ENCODE data around the gene IRAG1.
A peak's percentile ranks its signal among the peaks of the same experiment; 100 is the strongest.

IRAG1 gene

DNA sequence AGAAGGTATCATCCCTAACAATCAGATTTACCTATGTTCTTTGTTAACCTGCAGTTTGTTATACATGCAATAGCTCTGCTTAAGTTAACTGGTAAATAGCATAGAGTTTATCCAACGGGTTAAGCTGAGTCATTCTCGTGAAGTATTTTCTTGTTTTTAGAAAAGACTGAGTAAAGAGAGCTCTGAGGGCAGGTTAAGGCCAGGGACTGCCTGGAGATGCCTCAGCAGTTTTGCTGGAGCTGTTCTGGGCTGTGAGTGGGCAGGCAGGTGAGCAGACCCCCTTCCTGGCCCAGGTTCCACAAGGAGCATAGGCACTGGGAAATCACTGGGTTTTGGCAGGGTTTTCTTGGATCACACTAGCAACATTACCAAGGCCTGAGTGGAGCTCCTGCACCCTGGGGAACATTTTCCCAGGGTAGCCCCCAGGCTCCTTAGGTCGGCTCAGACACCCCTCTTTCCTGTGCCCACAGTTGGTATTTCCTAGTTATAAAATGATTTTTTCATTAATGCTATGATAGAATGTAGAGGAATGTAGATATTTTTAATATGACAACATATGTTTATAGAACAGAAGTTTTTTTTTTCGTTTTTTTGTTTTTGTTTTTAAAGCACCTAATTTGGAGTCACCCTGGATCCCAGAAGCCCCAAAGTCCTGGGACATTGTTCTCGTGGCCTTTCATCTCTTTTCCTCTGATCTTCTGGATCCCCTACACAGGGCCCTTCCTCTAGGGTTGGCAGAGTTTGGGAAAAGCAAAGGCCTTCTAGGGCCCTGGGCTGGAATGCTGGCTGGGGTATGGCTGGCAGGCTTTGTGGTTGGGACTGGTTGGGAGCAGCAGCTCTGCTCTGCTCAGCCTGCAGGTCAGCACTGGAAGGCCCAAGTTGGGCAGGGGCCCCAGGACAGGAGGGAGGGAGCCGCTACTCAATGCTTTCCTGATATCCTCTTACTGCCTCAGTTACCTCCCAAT, 26.7 kb downstream of the IRAG1 start:
- no peak for DNase-seq

DNA sequence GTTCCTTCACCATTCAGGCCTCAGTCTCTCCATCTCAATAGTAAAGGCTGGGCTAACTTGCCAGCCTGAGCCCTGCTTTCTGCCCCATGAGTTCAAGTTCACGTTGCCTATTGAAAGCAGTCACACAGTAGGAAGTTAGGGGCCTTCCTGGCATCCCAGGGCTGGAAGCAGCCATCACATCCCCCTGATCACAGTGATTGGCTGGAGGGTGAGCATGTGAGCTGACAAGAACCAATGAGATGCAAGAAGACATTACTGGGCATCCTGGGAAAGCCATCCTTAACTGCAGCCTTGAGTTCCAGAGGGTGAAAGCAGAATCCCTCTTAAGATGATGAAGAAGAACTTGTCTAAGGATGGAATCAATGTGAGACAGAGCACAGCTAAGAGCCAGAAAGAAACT, 29.1 kb downstream of the IRAG1 start:
- no peak for DNase-seq

DNA sequence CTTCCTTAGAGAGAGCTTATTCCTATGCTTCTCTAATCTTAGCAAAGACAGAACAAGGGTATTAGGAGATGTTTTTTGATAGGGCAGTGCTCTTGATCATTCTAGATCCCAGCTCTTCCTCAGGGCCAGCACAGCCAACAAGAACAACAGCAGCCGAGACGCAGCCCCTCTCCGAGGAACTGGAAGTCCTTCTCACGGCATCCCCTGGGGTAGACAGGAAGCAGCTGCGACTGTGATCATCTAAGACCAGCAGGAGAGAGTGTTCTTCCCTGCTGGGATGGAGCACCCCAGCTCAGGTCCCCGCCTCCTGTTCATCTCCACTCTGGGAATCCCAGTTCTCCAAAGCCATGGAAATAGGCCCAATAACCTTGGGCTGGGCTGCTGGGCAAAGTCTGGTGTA, 29.6 kb downstream of the IRAG1 start:
- DNase-seq = no peak

DNA sequence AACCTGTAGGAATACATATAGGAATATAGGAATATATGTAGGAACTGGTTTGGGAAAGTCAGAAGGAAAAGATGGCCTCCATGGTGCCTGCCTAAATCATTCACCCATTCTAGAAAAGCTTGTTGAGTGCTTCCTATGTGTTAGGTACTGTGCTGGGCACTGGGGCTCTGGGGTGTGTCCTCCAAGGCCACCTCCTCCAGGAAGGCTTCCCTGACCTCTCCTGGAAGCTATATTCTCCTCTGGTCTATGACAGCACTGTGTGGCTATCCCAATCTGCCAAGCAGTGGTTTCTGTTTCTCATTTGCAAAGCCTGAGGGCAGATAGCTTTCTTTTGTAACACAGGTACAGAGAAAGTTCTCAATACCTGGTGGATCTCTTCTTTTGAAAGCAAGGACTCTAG, 30.2 kb downstream of the IRAG1 start:
- no peak for DNase-seq

GRCh38 chr11:10660323-10660722, 33.2 kb downstream of the IRAG1 start:
- no peak for DNase-seq

DNA sequence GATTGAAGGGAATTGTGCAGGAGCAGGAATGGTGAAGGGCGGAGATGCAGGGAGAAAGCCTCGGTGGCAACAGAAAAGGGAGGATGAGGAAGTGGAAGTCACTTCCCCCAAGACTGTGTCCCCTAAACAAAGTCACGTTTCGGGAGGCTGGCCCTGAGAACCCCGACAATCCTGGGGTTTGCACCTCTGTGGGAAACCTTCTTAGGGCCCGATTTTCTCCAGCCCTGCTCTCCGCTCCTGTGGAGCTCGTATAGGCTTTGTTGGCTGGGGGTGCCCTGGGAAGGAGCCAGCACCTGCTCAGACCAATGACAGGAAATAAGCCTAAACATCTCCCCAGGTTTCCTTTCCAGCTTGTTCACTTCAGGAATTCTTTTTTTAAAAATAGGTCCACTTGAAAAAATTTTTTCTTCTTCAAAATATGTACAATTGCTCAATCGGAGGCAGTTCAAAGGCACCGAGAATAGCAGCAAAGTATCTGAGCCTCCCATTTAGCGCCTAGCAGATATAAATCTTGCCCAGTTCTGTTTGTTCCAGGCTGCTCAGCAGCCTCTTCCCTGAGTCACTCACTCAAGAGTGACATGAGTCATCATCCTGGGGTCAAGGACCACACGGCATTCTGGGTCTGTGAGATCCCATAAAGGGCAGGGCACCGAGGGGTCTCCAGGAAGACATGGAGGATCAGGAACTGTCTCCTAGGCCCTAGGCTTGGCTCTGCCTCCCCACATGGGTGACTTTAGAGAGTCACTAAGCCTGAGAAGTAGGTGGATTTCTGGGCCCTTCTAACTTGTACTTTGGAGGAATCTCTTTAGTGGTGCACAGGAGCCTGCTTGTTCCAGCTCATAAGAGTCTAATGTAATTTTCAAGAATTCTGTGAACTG, 34.0 kb downstream of the IRAG1 start:
- DNase-seq = no peak

DNA sequence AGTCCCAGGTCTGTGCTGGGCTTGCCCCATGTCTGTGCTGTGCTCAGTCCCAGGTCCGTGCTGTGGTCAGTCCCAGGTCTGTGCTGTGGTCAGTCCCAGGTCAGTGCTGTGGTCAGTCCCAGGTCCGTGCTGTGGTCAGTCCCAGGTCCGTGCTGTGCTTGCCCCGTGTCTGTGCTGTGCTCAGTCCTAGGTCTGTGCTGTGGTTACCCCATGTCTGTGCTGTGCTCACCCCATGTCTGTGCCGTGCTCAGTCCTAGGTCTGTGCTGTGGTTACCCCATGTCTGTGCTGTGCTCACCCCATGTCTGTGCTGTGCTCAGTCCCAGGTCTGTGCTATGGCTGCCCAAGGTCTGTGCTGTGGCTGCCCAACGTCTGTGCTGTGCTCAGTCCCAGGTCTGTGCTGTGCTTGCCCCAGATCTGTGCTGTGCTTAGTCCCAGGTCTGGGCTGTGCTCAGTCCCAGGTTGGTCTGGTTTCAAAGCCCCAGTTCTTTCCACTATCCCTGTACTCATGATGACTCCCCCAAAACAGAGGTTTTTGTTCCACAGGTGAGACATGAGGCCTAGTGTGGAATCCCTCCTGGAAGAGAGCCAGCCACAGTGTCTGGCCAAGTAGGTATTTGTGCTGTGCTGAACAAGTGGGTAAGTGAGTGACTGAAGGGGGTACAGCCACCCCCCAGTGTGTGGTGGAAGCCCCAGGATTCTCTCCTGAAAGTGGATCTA, 34.8 kb downstream of the IRAG1 start:
- no peak for DNase-seq

DNA sequence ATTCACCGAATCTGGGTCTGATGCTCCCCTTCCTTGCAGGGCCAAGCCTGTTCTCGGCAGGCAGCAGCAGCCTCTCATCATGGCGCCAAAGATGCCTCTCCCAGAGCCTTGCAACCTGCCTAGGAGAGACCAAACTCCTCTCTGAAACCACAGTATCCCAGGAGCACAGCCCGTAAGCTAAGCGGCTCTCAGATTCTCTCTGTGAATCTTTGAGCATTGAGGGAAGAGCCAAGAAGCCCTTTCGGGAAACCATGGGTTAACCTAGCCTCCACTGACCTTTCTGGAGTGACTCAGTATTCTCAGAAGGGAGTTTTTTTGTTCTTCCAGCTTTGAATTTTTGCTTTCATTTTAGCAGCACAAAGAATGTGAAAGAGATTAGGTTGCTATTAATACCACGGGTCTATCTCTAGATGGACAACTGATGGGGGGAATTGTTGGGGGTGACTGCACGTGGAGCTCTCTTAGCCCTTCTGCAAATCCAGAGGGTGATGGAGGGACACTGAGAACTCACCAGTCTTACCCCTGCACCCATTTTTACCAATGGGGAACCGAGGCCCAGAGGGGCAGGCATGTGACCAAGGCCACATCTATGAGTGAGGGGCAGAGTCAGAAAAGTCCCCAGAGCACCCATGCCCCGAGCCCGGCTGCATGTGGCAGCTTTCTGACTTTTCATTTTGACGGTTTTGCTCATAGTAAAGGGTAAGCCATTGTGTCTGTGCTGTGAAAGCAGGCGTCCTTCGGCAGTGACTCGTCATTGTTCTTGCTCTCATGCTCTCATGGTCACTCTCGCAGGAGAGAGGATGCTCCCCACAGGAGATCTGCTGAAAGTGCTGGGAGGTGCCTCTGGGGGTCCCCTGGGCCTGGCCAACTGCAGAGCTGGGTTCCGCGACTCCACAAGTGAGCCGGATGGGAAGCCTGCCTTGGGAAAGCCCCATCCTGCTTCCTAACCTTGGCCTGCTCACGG, 36.0 kb downstream of the IRAG1 start:
- no peak for DNase-seq

GRCh38 chr11:10655943-10656576, 37.5 kb downstream of the IRAG1 start:
- no peak for DNase-seq

DNA sequence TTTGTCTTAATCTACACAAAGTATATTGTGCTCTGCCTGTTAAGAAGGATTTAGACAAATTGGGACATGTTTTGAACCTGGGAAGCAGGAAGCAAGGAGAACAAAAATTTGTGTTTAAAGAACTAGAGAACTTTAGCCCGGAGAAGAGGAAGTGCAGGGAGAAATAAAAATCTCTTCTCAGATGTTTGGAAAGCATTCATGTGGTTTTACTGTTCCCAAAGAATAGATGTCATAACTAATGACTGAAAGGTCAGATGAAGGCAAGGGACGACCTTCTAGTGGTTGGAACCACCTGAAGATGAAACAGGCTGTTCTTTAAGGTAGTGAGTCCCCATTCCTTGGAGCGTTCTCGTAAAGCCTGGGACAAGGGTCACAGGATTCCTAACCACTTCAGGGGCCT, 38.3 kb downstream of the IRAG1 start:
- DNase-seq = no peak

- no peak for DNase-seq
These were observed 38.8 kb downstream of the IRAG1 start for GRCh38 chr11:10654811-10655150.

DNA sequence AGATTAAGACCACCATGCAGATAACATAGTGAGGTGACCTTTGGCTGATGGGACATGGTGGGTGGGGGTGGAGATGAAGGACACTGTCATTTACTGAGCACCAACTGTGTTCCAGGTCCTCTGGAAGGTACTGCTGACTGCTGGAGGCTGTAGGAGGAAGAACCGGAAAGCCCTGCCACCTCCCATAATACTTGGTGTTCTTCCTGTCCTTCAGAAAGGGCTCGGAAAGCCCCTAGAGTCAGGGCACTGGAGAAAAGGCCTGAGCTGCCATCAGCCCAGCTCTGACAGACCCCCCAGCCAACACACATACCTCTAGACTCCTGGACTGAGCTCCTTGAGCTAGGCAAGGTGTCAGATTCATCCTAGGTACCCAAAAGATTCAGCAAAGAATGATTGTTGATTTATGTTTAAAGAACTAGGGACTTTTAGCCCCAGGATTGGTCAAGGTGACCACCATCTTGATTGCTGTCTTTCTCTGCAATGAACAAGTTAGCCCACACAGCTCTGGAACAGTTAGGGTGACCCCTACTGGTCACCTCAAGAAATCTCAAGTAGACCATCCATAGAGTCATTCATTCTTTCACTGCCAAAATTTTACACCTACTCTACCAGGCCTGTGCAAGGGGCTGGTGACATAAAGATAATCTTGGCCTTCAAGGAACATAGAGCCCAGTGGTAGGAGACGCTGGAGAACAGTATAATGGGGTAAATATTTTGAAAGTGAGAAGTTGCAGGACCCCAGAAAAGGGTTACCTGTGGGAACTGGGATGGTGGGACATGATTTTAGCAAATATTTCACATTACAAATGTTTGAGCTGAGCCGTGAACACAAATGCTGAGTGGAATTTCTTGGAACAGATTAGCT, 39.4 kb downstream of the IRAG1 start:
- DNase-seq = peak; percentile 53

GRCh38 chr11:10653261-10653660, 40.3 kb downstream of the IRAG1 start:
- DNase-seq = no peak

- DNase-seq = peak; percentile 64
These were observed 41.7 kb downstream of the IRAG1 start for GRCh38 chr11:10651656-10652361.

DNA sequence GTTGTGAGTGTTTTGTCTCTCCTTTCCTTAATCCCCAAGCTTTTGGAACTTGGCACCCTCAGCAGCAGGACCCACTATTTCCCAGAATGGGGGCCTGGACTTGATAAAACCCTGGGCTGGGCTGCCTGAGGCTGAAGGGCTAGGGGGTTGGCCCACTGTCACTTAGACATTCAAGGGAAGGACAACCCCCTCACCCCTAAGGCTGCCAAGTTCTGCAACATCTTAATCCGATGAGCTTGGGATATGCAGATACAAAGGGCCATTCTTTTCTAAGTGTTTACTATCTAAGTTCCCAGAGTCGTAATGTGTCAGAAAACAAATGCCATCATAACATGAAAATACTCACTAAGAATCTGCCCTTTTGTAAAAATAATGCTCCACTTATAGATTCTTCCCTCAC, 42.9 kb downstream of the IRAG1 start:
- no peak for DNase-seq

GRCh38 chr11:10650166-10650565, 43.4 kb downstream of the IRAG1 start:
- DNase-seq = no peak

DNA sequence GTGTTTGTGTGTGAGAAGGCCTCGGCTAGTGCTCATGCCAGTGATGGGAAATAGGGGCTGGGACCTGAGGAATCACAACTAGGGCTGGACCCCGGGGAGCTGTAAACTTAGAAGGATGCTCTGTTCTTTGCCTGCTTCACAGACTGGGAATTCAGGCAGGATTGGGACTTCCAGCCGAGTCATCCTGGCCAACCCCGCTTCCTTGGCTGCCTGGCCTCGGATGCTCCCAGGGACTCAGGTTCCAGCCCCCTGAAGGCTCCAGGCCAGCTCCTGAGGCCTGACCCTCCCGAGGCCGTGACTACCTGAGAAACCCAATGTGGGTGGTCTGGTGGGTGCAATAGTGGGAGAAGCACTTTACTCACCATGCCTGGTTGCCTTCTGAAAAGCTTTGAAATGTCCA, 44.7 kb downstream of the IRAG1 start:
- DNase-seq = no peak

DNA sequence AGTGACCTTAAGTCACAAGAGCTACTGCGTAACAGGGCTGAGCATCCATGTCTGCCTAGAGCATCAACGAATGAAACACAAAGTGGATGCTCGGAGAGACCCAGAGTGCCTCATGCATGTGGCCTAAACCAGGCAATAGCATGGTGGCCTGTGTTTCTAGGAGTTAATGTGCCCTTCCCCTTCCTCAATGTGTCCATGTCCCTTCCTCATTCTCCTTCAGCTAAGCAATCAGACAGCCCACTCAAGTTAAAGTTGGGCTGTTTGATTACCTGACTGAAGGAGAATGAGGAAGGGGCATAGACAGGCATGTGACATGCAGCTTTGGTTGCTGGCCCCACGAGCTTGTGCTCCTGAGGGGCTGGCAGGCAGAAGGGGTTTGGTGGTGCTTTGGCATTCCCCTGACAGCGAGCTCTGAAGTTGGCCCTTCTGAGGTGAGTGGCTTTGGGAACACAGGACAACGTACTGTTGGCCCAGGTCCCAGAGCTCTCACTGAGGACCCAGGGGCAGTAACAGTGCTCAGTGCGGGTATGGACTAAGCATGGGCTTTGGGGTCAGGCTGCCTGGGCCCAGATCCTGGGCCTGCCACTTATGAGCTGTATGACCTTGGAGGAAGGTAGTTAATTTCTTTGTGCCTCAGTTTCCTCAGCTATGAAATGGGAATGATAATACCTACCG, 46.7 kb downstream of the IRAG1 start:
- no peak for DNase-seq

DNA sequence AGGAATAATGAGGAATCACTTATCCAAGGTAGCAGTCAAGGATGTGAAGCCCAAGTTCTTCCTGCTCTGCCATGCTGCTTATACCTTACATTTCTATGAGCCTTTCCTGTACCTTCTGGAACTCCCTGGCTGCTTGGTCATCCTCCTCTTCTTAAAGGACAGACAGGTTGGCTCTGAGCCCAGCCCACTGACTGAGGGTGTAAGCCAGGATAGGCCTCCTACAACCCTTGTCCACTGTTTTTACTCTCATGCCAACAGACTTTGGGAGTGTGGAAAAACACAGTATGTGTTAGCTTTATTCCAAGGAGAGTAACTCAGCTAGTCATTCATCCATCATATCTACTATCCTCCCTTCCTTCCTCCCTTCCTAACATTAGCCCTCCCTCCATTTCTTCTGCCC, 47.5 kb downstream of the IRAG1 start:
- peak; percentile 16 for DNase-seq

Data from NCI-H2029 treated with DMSO at 0.1 percent for 48 hours (cell line).